ENCODE measurements around the gene ZNF181.

Gene ZNF181

DNA sequence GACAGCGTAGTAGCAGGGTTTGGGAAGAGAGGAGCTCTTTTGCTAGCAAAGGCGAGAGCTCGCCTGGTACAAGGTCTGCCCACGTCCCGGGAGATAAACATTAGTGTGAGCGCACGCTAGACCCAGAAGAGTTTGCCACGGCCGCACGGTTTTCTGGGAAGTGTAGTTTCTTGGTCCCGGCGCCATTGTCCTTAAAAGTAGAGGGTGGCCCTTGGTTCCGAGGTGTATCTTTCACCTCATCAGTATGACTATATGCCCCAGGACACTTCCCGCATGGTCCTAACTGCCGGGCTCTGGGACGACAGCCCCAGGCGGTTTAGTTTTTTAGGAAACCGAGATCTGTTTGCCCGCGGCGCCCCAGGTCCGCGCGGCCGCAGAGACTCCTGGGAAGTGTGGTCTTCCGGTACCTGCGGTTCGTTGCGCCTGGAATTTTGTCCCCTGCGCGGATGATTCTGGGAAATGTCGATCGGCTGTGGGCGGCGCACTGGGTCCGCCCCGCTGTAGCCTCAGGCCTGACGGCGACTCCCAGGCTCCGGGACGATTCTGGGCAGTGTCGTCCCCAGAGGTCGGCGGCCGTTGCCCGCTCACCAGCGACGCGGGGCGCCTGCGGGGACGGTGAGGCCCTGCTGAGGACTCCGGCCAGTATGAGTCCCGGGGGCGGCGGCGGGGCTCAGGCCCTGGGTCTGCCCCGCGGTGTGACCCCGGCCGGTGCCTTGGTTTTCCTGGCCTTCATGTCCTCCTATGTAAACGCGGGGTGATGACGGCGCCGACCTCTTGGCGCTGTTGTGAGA, at the start of gene ZNF181:
TSS of gene ZNF181 (plus strand) at position 498 of the 791 bp plus-strand sequence. CDS start 795 bp downstream, outside the sequence.
- in situ Hi-C loops (cut with HindIII; ENCODE audit: low sequenced_read_pairs) = no loop called here

DNA sequence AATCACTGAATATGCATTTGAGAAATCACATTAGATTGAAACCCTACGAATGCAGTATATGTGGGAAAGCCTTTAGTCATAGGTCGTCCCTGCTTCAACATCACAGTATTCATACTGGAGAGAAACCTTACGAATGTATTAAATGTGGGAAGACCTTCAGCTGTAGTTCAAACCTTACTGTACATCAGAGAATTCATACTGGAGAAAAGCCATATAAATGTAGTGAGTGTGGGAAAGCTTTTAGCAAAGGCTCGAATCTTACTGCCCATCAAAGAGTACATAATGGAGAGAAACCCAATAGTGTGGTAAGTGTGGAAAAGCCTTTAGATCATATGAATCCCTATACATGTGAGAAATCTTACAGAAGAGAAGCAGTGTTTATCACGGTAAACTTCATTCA, 48.8 kb upstream of the ZNF181 start:
- in situ Hi-C loops (cut with HindIII; ENCODE audit: low sequenced_read_pairs) = loop anchor here (5.0 kb wide), 3 partner anchors 48 to 92 kb away; no protein-coding TSS in a partner anchor

DNA sequence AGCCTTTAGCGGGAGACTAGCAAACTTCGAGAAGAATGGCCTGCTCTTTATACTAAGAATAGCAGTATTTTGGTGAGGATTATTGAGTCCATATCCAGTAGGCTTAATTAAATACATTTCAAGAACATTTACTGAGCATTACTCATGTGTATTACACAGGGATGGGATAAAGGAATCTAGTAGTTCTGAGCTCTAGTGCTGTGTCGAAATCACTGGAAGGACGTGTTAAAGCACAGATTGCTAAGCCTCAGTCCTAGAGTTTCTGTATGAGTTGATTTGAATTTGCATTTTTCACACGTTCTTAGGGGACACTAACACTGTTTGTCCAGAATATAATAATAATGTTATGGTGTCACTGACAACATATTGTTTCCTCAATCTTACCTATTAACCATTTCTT, 47.6 kb upstream of the ZNF181 start:
- in situ Hi-C loops (cut with HindIII; ENCODE audit: low sequenced_read_pairs) = loop anchor here (5.0 kb wide), 3 partner anchors 49 to 91 kb away; no protein-coding TSS in a partner anchor

DNA sequence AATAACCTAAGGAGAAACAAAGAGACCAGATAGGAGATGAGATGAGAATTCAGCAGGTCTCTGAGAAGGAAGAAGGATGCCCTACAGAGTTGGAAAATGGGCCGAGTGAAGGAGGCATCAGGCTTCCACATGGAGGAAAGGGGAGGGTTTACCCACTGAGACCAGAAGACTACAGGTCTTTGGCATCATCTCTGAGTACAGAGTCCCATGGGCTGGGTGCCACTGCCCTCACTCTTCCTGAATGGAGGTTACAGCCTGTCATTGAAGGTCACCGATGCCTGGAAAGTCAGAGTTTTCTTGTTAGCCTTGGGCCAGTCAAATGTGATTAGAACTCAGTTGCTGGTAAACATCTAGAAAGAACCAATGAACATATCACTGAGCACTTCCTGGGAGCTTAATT, 46.7 kb upstream of the ZNF181 start:
- in situ Hi-C loops (cut with HindIII; ENCODE audit: low sequenced_read_pairs) = loop anchor here (5.0 kb wide), 3 partner anchors 50 to 90 kb away; no protein-coding TSS in a partner anchor

DNA sequence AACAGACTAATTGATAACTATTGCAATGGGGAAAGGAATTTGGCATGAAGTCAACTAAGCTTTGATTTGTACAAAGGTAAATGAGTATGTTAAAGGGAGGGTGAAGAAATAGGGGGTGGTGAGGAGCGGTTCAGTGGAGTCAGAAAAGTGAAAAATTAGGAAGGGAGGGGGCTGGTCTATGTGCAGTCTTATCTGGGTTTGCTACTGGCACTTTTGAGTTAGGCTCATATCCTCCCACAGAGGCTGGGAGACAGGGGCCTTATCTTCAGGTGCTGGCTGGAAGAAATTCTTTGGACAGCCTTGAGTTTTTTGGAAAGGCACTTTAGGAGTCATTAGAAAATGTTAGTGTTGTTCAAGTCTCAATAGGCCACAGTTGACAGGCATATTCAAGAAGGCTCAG, 45.5 kb upstream of the ZNF181 start:
- in situ Hi-C loops (cut with HindIII; ENCODE audit: low sequenced_read_pairs) = loop anchor here (5.0 kb wide), 3 partner anchors 49 to 89 kb away; no protein-coding TSS in a partner anchor

DNA sequence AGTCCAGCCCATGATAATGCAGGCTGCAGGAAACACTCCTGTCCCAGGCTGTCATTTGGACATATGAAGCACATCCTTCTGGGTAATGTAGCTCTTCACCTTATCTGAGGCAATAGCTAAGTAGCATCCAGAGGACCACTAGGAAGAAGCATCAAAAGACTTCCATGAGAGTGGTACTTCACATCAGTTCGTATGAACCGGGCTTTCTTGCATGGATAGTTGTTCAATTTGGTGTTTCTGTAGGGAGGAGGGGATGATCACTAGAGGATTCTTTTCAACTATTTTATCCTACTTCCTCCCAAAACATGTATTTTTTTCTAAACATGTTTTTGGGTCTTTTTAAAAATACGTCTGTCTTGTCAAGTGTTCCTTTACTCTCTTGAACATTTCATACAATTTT, 43.7 kb upstream of the ZNF181 start:
- in situ Hi-C loops (cut with HindIII; ENCODE audit: low sequenced_read_pairs) = no loop called here

DNA sequence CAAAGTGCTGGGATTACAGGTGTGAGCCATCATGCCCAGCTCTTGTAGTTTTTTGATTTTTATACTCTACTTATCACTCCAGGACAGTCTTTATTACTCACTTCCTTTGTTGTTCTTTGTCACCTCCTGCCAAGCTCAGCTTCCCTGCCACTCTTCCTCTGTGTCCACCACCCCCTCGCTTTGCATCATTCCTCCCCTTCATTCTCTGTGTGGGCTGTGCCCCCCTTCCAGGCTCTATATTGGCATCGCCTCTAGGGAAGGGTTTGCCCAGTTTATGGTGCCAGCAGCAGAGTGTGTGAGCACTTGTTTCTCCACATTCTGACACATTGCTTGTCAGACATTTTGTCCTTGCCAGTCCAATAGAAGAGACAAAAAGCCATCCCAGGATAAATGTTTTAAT, 41.5 kb upstream of the ZNF181 start:
- in situ Hi-C loops (cut with HindIII; ENCODE audit: low sequenced_read_pairs) = no loop called here

DNA sequence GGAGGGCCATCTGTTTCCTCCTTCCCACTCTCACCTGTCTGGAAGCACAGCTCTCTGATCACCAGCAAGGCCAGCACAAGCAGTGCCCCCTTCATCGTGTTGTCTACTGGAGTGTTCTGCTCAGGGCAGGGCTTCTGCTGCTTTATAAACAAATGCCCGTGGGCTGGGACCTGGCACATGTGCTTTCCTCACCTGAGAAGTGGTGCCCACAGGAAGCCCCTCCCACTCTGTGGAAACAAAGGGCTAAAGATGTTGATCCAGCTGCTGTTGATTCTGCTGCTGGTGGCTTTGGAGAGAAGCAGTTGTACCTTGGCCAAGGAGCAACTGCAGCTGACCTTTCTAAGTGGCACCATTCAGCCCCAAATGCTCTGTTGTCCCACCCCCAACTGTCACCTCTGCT, 26.4 kb upstream of the ZNF181 start:
- in situ Hi-C loops (cut with HindIII; ENCODE audit: low sequenced_read_pairs) = no loop called here

DNA sequence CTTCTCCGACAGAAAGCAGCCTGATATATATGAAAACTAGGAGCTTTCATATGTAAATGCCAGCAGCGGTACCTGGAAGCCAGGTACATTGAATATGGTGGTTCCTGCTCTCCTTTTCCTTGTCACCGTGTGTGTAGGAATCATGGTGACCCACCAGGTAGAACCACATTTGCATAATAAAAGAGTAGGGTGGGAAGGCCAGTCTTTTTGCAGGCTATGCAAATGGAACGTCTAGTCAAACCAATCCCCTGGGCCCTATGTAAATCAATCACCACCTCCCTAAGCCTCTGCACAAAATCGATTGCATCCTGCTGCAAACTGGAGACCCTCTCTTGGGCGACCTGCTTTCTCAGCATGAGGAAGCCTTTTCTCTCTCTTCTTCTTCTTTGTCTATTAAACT, 22.2 kb upstream of the ZNF181 start:
- in situ Hi-C loops (cut with HindIII; ENCODE audit: low sequenced_read_pairs) = no loop called here

DNA sequence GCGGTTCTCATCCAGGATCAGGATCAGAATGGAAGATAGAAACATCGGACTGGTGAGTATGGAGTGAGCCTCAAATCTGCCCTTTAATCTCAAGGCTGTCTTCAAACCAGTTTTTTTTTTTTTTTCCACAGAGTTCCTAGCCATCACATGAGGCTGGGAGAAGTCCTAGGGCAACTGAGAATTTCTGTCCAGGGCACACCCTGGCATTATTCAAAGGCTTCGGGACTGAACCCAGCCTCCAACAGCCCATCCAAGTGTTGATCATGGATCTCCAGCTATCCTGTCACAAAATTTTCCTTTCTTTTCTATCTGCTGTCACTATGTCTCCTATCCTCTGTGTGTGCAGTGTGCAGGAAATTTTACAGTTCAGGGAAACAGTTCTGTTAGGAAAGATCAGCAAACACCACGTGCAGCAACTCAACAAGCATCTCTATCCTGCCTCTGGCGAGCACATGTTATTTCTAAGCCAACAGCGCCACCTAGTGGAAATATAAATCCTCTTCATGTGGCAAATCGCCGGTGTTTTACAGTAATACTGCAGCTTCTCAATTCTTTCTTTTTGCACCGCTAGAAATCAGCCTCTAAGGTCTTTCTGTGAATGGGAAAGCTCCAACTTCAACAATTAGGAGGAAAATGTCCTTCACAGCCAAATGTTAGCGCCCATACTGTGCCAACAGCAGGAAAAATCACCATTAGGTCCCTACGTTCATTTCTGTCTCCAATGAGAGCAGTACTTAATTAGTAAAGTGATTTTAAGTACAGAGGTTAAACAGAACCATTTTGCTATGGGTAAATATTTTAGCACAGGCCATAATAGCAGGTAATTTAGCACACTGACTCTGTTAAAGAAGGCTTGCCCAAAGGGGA, 21.4 kb upstream of the ZNF181 start:
- in situ Hi-C loops (cut with HindIII; ENCODE audit: low sequenced_read_pairs) = no loop called here

DNA sequence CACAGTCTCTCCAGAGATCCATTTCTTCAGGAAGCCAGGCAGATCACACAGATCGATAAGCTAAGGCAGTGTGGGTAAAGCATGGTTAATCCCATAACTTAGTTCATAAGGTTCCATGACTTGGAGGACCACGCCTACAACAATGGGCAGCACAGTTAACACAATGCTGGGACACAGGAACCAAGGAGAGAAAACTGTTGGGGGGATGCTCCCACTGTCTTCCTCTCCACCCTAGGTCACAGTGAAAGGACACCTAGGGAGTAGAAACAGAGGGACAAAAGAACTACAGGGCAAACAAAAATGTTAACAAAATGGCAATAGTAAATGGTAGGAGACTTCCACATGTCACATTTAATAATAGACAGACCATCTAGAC, 20.8 kb upstream of the ZNF181 start:
- in situ Hi-C loops (cut with HindIII; ENCODE audit: low sequenced_read_pairs) = no loop called here

DNA sequence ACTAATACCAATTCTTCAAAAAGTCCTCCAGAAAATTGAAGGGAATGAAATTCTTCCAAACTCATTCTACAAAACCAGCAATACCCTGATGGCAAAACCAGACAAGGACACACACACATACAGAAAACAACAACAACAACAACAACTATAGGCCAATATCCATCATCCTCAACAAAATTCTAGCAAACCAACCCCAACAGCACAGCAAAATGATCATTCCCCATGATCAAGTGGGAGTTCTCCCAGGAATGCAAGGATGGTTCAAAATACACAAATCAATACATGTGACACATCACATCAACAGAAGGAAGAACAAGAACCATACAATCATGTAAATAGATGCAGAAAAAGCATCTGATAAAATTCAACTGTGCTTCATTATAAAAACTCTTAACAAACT, 18.7 kb upstream of the ZNF181 start:
- in situ Hi-C loops (cut with HindIII; ENCODE audit: low sequenced_read_pairs) = no loop called here

DNA sequence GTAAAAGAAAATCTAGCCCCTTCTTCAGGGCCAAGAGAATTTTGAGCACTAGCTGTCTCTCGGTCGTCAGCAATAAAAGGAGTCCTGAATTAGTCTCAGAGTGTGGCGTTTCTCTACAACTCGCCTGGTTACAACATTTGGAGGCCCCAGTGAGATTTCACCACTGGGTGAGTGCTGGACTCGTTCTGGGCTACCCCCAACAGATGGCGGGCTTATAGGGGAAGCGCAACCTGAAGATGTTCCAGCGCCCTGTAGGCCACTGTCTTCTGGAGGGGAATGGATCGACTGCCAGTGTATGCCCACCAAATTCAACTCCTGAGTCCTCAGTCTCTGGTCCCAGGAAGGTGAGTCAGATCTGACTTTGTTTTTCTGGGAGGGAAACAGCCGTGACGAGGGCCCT, 11.7 kb upstream of the ZNF181 start:
- in situ Hi-C loops (cut with HindIII; ENCODE audit: low sequenced_read_pairs) = no loop called here

DNA sequence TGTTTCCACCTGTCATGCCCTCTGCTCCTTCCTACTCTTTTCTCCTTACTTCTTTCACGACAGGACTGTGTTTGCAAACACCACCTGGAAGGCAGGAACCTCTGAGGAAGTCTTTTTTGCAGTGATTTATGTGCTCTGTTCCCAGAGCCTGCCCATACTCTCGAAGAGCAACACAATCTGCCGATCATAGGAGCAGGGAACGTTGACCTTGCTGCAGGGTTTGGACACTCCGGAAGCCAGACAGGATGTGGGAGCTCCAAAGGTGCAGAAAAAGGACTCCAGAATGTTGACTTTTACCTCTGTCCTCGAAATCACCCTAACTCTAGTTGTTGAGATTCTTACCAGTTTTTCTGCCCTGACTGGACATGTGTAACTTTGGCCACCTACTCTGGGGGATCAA, 8.6 kb upstream of the ZNF181 start:
- in situ Hi-C loops (cut with HindIII; ENCODE audit: low sequenced_read_pairs) = no loop called here

DNA sequence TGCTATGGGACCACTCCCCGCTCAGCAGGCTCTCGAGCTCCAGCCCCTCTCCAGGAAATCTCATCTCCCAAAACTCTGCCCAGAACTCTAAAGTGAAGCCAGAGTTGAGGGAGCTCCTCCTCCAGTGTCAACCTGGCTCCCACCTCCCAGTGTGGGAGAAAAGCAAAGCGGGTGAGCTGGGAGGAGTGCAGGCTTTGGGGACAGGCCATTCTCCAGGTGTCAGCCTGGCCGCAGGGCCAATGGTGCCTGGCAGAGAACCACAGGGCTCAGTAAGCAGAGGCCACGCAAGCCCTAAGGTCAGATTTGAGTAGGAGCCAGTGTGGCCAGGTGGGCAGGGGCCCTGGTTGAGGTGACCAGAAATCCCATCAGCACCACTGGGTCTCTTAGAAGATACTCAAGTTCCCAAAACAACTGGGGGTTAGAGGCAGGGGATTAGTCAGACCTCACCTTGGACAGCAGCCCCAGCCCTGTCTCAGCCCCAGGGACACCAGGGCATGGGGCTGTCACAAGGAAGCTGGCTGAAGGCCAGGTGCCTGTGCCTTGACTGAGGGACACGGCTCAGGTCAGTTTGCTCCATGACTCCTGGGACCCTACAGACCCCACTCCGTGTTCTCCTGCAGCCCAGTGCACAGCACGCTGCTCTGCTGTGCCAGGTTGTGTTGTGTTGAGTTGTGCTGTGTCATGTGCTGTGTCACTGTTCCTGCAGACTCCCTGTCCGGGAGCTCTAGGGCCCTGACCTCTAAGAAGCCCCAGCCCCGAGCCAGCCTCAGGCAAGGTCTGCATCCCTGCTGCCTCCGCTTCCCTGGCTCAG, 2.8 kb upstream of the ZNF181 start:
- in situ Hi-C loops (cut with HindIII; ENCODE audit: low sequenced_read_pairs) = no loop called here

DNA sequence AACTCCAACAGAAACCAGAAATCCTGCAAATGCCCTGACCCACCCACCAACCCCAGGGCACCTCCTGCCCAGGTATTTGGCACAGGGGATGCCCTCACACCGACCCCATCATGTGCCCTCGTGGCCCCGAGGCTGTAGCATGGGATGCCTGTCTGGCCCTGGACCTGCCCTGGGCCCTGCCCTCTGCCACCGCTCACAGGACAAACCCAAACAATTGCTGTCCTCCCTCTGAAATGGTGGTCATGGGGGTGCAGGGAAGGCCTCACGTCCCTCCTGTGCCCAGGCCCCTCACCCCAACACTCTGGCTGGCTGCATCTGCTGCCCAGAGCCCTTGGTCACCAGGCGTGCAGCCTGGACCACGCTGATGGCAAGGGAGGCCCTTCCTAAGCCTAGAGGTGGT, 2.1 kb upstream of the ZNF181 start:
- in situ Hi-C loops (cut with HindIII; ENCODE audit: low sequenced_read_pairs) = no loop called here

DNA sequence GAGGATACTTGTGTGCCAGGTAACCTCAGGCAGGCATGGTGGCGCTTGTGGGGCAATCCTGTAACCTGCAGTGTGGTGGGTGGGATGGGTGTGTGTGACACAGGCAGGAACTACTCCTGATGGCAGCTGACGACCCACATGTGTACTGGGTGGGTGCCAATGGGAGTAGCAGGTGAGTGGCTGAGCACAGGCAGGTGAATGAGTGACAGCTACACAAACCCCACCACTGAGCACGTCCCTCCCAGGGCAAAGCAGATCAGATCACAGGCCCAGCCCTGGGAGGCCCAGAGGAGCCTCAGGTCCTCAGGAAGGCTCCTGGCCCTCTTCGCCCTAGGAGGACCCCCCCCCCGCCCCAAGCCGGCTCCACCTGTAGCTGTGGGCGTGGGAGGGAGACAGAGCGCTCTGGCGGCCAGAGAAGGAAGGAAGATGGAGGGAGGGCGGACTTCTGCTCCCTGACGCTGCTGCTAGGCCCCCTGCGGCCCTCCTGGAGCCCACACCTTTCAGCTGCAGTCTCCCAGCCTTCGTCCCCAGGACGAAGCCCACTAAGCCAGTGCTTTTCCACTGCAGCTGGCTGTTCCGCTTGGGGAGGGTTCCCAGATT, 1.3 kb upstream of the ZNF181 start:
- in situ Hi-C loops (cut with HindIII; ENCODE audit: low sequenced_read_pairs) = no loop called here

DNA sequence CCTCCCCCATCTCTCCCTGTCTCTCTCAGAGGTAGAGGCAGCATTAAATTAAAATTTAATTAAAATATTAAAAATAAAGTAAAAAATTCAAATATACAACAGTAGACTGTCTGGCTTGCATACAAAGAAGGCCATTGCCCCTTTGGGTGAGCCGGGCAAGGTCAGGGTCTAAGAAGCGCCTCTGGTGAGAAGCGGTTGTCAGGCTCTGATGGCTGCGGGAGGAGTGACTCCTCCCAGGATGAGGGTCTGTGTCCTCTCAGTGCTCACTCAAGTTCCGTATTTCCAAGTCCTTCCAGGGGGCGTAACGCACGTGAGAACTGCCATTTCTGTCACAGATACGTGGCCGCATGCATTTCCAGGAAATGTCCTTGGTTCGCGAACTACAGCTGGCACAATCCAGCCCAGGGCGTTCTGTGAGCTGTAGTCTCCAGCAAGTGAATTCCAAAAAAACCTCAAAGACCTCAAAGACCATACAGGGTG, 737 bp upstream of the ZNF181 start:
- in situ Hi-C loops (cut with HindIII; ENCODE audit: low sequenced_read_pairs) = no loop called here

DNA sequence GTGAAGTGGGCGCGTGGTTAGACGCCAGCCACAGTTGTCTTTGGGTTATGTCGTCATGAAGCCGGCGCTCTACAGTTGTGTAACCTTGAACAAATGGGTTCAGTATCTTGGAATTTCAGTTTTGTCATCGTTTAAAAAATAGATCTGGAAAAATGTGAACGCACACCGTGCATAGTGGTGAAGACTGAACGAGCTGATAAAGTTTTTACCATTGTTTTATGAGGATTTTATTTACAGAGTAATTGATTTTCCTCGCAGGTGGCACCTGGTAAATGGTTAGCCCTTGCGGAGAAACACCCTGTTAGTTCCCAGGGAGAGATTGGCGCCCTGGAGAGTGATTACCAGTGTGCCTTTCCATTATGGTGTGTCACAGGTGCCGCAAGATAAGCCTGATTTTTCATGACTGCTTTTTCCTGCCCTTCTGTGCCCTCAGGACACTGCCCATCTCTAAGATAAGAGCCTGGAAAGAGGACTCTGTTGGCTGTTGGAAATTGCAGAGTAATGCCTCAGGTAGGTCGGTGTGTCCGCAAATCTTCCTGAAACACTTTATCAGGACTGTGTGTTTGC, 577 bp downstream of the ZNF181 start:
- in situ Hi-C loops (cut with HindIII; ENCODE audit: low sequenced_read_pairs) = loop anchor here (5.0 kb wide), 1 partner anchor 47 kb away; no protein-coding TSS in a partner anchor
